GM13977 (cell line): ENCODE results near the gene ZMAT5.

Source experiments
- DNase-seq: peaks from one replicate; pipeline ENCODE4 v3.0.0; 2012; ENCODE audit warnings: low spot score
- CTCF ChIP-seq: IDR thresholded peaks from 2 replicates; pipeline ENCODE4 v1.5.1; 2012; ENCODE audit warnings: mild to moderate bottlenecking, control low read depth; ENCODE audit not compliant: insufficient read depth; ENCODE audit errors: extremely low read depth, missing control alignments
- in situ Hi-C: fragments of 300-500 bp; cut with MboI; formaldehyde crosslinking; loops from one replicate; pipeline ENCODE4 v1.12.0; 2022; ENCODE audit warnings: low sequenced_read_pairs, low pct_unique_long_range_greater_than_20kb, mixed read lengths, inconsistent platforms; ENCODE audit not compliant: unreplicated experiment

The ZMAT5 gene

GRCh38 chr22:29722151-29722550 lies 44.7 kb downstream of the ZMAT5 start:
- in situ Hi-C loops = no loop called here
- no peak for TF ChIP-seq CTCF
- no peak for DNase-seq

GRCh38 chr22:29720811-29721323 lies 45.9 kb downstream of the ZMAT5 start:
- in situ Hi-C loops = no loop called here
- DNase-seq = no peak
- TF ChIP-seq CTCF = no peak

GRCh38 chr22:29719899-29720645 lies 46.7 kb downstream of the ZMAT5 start, which contains the start of gene CABP7:
Gene CABP7, plus strand, starts transcription at chr22:29720003. Its CDS starts 422 bp downstream, at chr22:29720425.
- in situ Hi-C loops = no loop called here
- no peak for TF ChIP-seq CTCF
- no peak for DNase-seq

- no peak for DNase-seq
- in situ Hi-C loops = no loop called here
- TF ChIP-seq CTCF = no peak
These were observed 47.6 kb downstream of the ZMAT5 start for GRCh38 chr22:29718949-29719898.

GRCh38 chr22:29717789-29718188 lies 49.0 kb downstream of the ZMAT5 start:
- TF ChIP-seq CTCF = no peak
- in situ Hi-C loops = no loop called here
- DNase-seq = no peak

- in situ Hi-C loops = no loop called here
- no peak for TF ChIP-seq CTCF
- DNase-seq = peak; percentile 70
These were observed 49.8 kb downstream of the ZMAT5 start for GRCh38 chr22:29716814-29717545.
